Measurements from ENCODE around the gene REC8.

GRCh38 chr14:24133735-24134134 is 38.1 kb upstream of the REC8 start:
- no peak for TF ChIP-seq CTCF (IDR thresholded peaks at IDR 0.05 in 2 of 3, conservative IDR thresholded peaks at IDR 0.05 in 1 of 3; ENCODE audit: borderline replicate concordance in 1 of 3, insufficient read depth in 1 of 3, low read depth in 2 of 3, low read length in 2 of 3)
- no peak for TF ChIP-seq POLR2AphosphoS5 (IDR thresholded peaks at IDR 0.05; ENCODE audit: low read depth, low read length)

Data from HCT116 (cell line).